ENCODE measurements around the gene STRIP1. TPM values are rescaled to one million over a fixed set of nuclear protein-coding genes. Genes with fewer than 3 reads are reported as not detected.

STRIP1 gene
- total RNA-seq, 1 experiment from 2014 or later: 41.0 TPM

DNA sequence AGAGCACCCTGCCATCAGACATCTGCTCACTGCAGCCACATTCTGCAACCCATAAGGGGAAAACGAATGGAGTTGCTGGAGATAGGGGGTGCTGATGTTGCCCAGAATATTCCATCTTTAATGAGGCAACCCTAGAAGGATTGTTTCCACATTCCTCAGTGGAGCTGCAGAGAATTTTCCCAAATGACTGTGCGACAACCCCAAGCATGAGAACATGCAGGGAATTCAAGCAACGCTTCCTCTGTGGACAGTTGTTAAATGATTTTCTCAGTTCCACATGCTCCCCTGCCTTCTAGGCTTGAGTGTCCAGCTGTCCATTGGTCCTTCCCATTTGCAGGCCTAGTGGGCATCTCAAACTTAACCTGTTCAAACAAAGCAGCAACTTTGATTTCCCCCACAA lies 57.4 kb downstream of the STRIP1 start:
- no peak for DNase-seq
- Histone ChIP-seq H3K9me3 (peaks cover 9% of the 10 kb centered on the region), H3K27me3 (no peaks in the 10 kb centered on the region), H3K4me3 (no peak overlapping the region), H3K36me3 (no peaks in the 10 kb centered on the region)

DNA sequence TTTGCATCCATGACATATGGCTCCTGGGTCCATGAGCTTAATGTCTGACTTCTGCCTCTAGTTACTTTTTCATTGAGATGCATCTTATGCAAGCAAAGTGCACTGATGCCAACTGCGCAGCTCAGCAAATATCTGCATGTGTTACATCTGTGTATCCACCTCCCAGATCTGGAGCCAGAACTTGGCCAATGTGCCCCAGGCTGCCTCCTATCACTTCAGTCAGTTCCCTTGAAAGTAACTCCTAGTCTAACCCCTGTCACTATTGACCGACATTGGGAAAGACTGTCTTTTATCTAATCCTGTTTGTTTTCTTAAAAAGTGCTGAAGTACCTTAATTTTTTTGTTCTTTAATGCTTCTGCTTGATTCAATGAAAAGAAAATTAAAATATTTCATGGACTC lies 58.6 kb downstream of the STRIP1 start:
- H3K9me3 ChIP-seq: peaks cover 9% of the 10 kb centered on the region
- H3K4me3 ChIP-seq: no peak overlapping the region
- DNase-seq: no peak
- H3K36me3 ChIP-seq: no peaks in the 10 kb centered on the region
- H3K27me3 ChIP-seq: no peaks in the 10 kb centered on the region

DNA sequence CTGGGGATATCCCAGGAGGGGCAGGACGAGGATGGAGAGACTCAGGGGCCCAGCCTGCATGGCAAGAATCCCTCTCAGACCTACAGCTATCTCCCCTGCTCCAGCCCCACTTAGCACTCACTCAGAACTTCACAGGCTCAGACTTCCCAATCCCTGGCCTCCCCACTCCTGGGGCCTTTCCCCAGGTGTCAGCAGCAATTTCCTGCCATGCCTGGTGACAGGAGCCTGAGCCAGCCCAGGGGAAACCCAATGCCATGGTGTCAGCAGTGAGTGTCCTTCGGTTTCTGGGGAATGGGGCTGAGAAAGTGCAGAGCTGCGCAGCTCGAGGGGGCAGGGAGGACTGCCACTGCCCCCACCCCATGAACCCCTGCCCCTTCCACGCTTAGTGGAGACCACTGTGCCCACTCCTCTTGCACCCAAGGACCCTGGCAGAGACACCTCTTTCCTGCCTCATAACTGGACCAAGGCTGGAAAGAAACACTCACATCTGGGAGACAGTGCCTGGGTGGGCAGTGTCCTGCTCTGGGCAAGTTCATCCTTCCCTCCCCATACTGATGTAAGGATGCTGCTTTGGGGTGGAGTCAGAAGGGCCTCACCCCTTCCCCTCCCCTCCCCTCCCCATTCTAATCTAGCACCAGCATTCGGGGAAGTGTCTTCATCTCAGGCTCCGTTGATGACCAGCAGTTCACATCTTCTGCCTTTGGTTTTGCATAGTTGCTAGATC lies 60.7 kb downstream of the STRIP1 start:
- H3K9me3 ChIP-seq: peaks cover 9% of the 10 kb centered on the region
- no peaks in the 10 kb centered on the region for H3K36me3 ChIP-seq
- no peak overlapping the region for H3K4me3 ChIP-seq
- H3K27me3 ChIP-seq: no peaks in the 10 kb centered on the region
- DNase-seq: no peak

DNA sequence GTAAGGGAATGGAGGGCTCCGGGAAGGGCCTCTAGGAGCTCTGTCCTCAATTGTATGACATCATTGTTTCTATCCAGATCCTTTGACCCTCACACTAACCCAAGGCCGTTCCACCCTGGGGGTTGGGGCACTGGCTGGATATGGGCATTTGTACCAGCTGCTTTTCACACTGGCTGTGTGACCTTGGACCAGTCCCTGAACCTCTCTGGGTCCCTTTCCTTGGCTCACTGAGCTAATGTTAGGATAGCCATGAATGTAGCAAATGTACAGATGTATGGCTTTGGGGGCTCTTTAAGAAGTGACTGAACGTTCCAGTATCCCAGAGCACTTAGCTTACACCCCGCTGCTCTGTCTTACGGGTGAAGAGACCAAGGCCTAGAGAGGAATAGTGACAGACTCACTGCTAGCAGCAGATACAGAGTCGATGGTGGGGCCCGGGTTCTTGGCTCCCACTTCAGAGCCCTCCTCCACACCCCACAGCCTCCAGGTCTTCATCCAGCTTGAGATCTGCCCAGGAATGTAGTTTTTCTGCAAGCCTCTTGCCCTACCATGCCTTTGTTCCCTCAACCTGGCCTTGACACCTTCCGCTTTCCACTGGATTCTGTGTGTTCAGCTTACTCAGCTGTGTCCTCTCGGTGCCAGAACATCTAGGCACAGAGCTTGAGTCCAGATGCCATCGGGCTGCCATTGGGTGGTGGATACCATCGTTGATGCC lies 63.2 kb downstream of the STRIP1 start:
- peaks cover 9% of the 10 kb centered on the region for H3K9me3 ChIP-seq
- no peaks in the 10 kb centered on the region for H3K27me3 ChIP-seq
- no peaks in the 10 kb centered on the region for H3K36me3 ChIP-seq
- no peak for DNase-seq
- H3K4me3 ChIP-seq: no peak overlapping the region

DNA sequence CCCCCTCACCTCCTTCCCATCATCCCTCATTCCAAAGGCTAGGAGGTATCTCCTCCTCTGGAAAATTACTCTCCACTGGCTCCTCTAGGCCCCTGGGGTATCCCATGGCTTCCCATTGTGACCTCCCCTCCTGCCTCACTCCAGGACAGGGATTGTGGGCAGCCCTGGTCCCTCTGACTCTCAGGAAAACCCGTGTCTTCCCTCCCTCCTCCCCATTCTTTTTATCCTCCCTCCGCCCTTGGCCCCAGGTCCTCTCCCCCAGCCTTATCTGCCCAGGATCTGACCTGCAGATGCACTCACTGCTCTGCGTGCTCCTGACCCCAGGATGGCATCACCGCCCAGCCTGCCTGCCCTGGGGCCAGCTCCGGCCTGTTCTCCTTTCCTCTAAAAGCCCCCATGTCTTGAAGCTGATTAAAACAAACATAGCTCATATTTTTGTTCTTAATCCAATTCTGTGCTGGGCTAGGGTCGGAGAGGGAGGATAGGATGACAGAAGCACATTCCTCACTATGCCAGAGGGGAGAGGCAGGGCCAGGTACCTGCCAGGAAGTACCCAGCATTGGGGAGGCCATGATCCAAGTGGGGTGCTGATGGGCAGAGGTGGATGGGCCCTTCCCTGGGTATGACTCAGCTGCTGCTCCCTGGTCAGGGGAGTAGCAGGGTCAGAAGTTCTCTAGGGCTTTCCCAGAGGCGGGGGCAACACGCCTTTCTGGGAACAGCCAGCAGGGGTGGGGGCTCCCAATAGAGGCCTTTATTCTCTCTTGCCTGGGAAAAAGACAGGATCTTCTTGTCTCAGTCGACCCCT lies 64.0 kb downstream of the STRIP1 start:
- H3K36me3 ChIP-seq: no peaks in the 10 kb centered on the region
- no peak for DNase-seq
- H3K9me3 ChIP-seq: peaks cover 9% of the 10 kb centered on the region
- H3K27me3 ChIP-seq: no peaks in the 10 kb centered on the region
- no peak overlapping the region for H3K4me3 ChIP-seq

DNA sequence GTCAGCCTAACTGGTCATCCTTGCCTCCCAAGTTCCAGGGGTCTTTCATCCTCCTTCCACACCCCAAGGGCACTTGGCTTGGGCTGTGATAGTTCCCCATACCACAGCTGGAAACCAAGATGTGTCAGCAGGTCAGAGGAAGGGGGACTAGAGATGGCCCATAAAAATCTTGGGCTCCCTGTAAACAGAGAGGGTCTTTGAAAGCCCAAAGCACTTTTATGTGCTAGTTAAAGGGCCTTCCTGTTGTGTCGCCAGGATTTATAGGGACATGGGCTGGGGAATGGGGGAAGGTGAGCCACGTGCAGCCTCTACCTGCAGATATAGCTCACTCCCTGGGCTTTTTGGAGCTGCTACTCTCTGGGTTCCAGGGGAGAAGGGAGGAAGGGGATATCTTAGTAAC lies 65.9 kb downstream of the STRIP1 start:
- Histone ChIP-seq H3K36me3 (no peaks in the 10 kb centered on the region), H3K9me3 (no peaks in the 10 kb centered on the region), H3K27me3 (no peaks in the 10 kb centered on the region), H3K4me3 (no peak overlapping the region)
- DNase-seq: no peak

DNA sequence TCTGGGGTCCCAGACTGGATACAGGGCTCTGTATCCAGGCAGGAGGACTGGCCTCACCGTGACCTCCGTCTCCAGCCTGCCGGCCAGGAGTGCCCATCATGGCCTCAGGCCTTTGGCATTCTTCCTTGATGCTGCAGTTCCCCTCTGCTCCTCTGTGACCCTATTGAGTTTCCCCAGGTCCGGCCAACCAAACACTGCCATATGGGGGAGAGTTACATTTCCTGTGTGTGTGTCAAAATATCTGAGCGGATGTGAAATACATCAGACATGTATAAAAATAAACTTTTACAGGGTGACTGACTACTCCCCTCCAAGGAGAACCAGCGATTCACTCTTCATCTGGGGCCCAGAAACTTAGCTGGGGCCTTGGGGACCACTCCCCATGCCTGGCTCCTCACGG lies 67.7 kb downstream of the STRIP1 start:
- Histone ChIP-seq H3K4me3 (no peak overlapping the region), H3K9me3 (no peaks in the 10 kb centered on the region), H3K27me3 (no peaks in the 10 kb centered on the region), H3K36me3 (no peaks in the 10 kb centered on the region)
- no peak for DNase-seq

Other genes starting within 250 kb of the STRIP1 start
- gene CSF1, start 123.8 kb upstream of the STRIP1 start, total RNA-seq (2014; rRNA removed; shearing (Covaris generic); ENCODE audit: low replicate concordance): 155 and 224 TPM in 2 replicates
- gene AHCYL1, start 49.9 kb upstream of the STRIP1 start, total RNA-seq (2014; rRNA removed; shearing (Covaris generic); ENCODE audit: low replicate concordance): 55.4 and 64.5 TPM in 2 replicates
- gene ALX3, start 36.0 kb downstream of the STRIP1 start, total RNA-seq (2014; rRNA removed; shearing (Covaris generic); ENCODE audit: low replicate concordance): 11.3 and 14.9 TPM in 2 replicates
- gene UBL4B, start 77.8 kb downstream of the STRIP1 start, total RNA-seq (2014; rRNA removed; shearing (Covaris generic); ENCODE audit: low replicate concordance): not detected in 2 replicates
- gene SLC6A17, start 115.9 kb downstream of the STRIP1 start, total RNA-seq (2014; rRNA removed; shearing (Covaris generic); ENCODE audit: low replicate concordance): 1.1 and 1.2 TPM in 2 replicates
- gene KCNC4, start 175.7 kb downstream of the STRIP1 start, total RNA-seq (2014; rRNA removed; shearing (Covaris generic); ENCODE audit: low replicate concordance): 3.1 and 4.4 TPM in 2 replicates

Data from MG63 (cell line).